ENCODE measurements around the gene FABP3. TPM values are rescaled to one million over a fixed set of nuclear protein-coding genes. Genes with fewer than 3 reads are reported as not detected.
A peak's percentile ranks its signal among the peaks of the same experiment; 100 is the strongest.

FABP3 gene
- total and polyA plus RNA-seq, 10 of the 15 experiments (the other 5 are each of a cell fraction or from before 2014, with no cell fraction given): 0.36 to 1.2 (median 0.67) TPM; not detected in 2

DNA sequence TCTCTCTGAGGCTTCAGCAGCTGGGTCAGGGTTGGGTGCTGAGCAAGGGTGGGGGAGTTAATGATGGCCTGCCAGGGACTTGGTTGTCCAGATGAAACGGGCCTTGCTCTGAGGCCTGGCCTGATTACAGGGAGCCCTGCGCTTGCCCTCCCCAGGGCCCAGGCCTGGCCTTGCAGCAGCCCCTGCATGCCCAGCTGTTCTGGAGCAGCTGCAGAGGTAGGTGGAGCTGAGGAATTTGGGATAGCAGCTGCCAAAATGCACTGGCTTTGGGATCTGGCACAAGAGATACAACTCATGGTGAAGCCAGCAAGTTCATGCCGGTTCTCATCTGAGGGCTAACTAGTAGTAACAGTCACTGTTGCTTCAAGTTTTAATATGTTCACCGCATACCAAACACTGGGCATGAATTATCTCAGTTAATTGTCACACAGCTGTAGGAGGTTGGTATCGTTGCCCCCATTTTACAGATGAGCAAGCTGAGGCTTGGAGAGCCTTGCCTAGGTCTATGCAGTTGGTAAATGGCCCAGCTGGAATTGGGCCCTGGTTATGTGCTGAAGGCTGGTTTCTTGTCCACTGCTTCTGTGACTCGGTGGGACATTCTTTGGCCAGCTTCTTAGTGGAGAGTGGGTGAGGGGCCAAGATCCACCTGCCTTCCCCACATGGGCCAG, 32.8 kb upstream of the FABP3 start (continued):
- TF ChIP-seq ZZZ3 (IDR thresholded peaks at IDR 0.05; ENCODE audit: control insufficient read depth, insufficient read length, low read depth) (no peak), BACH1 (IDR thresholded peaks at IDR 0.05; ENCODE audit: borderline replicate concordance) (no peak), WRNIP1 (IDR thresholded peaks at IDR 0.05; ENCODE audit: borderline replicate concordance, low read depth, low read length) (no peak), EZH2 (IDR thresholded peaks at IDR 0.05; ENCODE audit: borderline replicate concordance, control insufficient read depth, low read depth, low read length) (no peak), FOXK2 (IDR thresholded peaks at IDR 0.05) (no peak), RELA (IDR thresholded peaks at IDR 0.05; ENCODE audit: borderline replicate concordance, partially characterized antibody) (no peak), NRF1 (conservative IDR thresholded peaks at IDR 0.05; ENCODE audit: low read depth, low read length) (no peak), RB1 (IDR thresholded peaks at IDR 0.05; ENCODE audit: borderline replicate concordance) (no peak), NR2F1 (conservative IDR thresholded peaks at IDR 0.05) (no peak), RFX5 (IDR thresholded peaks at IDR 0.05; ENCODE audit: low read depth, low read length) (no peak), RBBP5 (conservative IDR thresholded peaks at IDR 0.05) (no peak), NBN (IDR thresholded peaks at IDR 0.05) (no peak)
- TF ChIP-seq, protein P1, sequence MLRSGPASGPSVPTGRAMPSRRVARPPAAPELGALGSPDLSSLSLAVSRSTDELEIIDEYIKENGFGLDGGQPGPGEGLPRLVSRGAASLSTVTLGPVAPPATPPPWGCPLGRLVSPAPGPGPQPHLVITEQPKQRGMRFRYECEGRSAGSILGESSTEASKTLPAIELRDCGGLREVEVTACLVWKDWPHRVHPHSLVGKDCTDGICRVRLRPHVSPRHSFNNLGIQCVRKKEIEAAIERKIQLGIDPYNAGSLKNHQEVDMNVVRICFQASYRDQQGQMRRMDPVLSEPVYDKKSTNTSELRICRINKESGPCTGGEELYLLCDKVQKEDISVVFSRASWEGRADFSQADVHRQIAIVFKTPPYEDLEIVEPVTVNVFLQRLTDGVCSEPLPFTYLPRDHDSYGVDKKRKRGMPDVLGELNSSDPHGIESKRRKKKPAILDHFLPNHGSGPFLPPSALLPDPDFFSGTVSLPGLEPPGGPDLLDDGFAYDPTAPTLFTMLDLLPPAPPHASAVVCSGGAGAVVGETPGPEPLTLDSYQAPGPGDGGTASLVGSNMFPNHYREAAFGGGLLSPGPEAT (IDR thresholded peaks at IDR 0.05; ENCODE audit: low read depth): no peak

DNA sequence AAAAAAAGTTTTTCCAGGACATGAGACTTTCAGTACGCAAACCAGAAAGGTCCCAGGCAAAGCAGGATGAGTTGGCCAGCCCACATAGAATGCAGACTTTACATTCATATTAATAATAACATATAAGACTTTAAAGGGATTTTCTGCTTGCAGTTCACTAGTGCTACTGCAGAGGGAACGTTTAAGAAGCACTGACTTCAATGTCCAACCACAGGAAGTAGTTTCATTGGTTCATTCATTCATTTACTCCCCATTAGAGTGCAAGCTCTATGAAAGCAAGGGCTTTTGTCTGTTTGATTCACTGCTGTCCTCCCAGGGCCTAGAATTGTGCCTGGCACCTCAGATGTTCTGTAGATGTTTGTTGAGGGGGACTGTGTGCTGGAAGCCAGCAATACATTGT, 28.4 kb upstream of the FABP3 start:
- no peaks in the 10 kb centered on the region for H3K36me3 ChIP-seq (ENCODE audit: control insufficient read depth in 2 of 2, insufficient read depth in 2 of 2, low read length in 1 of 2)
- H3K4me1 ChIP-seq (ENCODE audit: control insufficient read depth, insufficient read depth, low read length): no peaks in the 10 kb centered on the region
- no peaks in the 10 kb centered on the region for H4K20me1 ChIP-seq (ENCODE audit: control insufficient read depth, insufficient read depth)
- FAIRE-seq (no peak), ATAC-seq (0 out of 3 replicates have a peak, but pooled peaks have one; percentile 14), DNase-seq (ENCODE audit: low read depth, low spot score) (no peak)
- no peaks in the 10 kb centered on the region for H3K79me2 ChIP-seq (ENCODE audit: control insufficient read depth, insufficient read depth, low read length)
- no peak overlapping the region for H3K4me2 ChIP-seq (ENCODE audit: control insufficient read depth, insufficient read depth)
- no peak overlapping the region for H2AFZ ChIP-seq (ENCODE audit: control insufficient read depth, low read depth, low read length)
- no peaks in the 10 kb centered on the region for H3K27me3 ChIP-seq (replicated peaks in 1 of 2; ENCODE audit: control insufficient read depth in 2 of 2, insufficient read depth in 2 of 2, low read length in 1 of 2)
- 2% methylated on average over 2 of the region's 2 CpGs for WGBS (ENCODE audit: insufficient coverage, insufficient replicate concordance, low lambda C conversion rate, missing lambda C conversion rate)
- POLR2A ChIA-PET: no interaction called here
- CTCF ChIA-PET: no interaction called here
- intact Hi-C loops (cut with micrococcal nuclease; ENCODE audit: unreplicated experiment) (no loop called here), in situ Hi-C loops (cut with MboI) (no loop called here)
- no peak overlapping the region for H3K27ac ChIP-seq (ENCODE audit: control insufficient read depth, insufficient read depth)
- H3K9me3 ChIP-seq (replicated peaks; ENCODE audit: control insufficient read depth, insufficient read depth, low read length): no peaks in the 10 kb centered on the region
- no peak overlapping the region for H3K9ac ChIP-seq (ENCODE audit: control insufficient read depth, insufficient read depth, low read length)
- BruUV-seq (replicated peaks): no TSS peak
- SMC1A ChIA-PET (ENCODE audit: uncharacterized antibody, unreplicated experiment): no interaction called here
- TF ChIP-seq CREB1 (IDR thresholded peaks at IDR 0.05; ENCODE audit: low read depth) (no peak), ZNF24 (IDR thresholded peaks at IDR 0.05) (peak; percentile 92)
- RAD21 ChIA-PET (ENCODE audit: unreplicated experiment): interaction anchor here (0.7 to 1.0 kb wide), 2 partner anchors 22 to 148 kb away, joined by 3 read pairs; no protein-coding TSS in a partner anchor
- no peak overlapping the region for H3K4me3 ChIP-seq

Measured in GM12878 (cell line).